Muscle layer of colon (tissue), 2 donors: Measurements from ENCODE around the gene GNAT3.

ENCODE experiments used
- H3K27ac ChIP-seq: one replicate; pipeline ENCODE4 v1.7.0; 2013; ENCODE audit warnings: low read depth, mild to moderate bottlenecking, low read length, moderate library complexity
- H3K27me3 ChIP-seq, 2 donors: one replicate each; pipeline ENCODE4 v1.7.0; 2013; ENCODE audit warnings: low read length in 2 of 2, mild to moderate bottlenecking in 2 of 2; ENCODE audit not compliant: insufficient read depth in 2 of 2, control insufficient read depth in 1 of 2
- H3K36me3 ChIP-seq: one replicate; pipeline ENCODE4 v1.7.0; 2013; ENCODE audit warnings: mild to moderate bottlenecking, low read length; ENCODE audit not compliant: insufficient read depth
- H3K4me1 ChIP-seq: one replicate; pipeline ENCODE4 v1.7.0; 2013; ENCODE audit warnings: mild to moderate bottlenecking, low read length; ENCODE audit not compliant: insufficient read depth
- H3K4me3 ChIP-seq, 2 donors: one replicate each; pipeline ENCODE4 v1.7.0; 2013; ENCODE audit warnings: low read length in 2 of 2, low read depth in 1 of 2, mild to moderate bottlenecking in 1 of 2, moderate library complexity in 1 of 2
- H3K9ac ChIP-seq: one replicate; pipeline ENCODE4 v1.7.0; 2013; ENCODE audit warnings: low read length
- H3K9me3 ChIP-seq: one replicate; pipeline ENCODE4 v1.7.0; 2013; ENCODE audit warnings: mild to moderate bottlenecking, low read length
- donor health status: abdominal sarcoma.
- donor health status: Adenocarcinoma of cecum.

GNAT3 gene

GRCh38 chr7:80511964-80512363 lies at the start of gene GNAT3:
Gene GNAT3, minus strand, starts transcription at chr7:80512064. Its CDS starts 138 bp downstream, at chr7:80511926.
- H3K27me3 ChIP-seq: no peaks in the 10 kb centered on the region
- no peaks in the 10 kb centered on the region for H3K36me3 ChIP-seq
- no peak within 1 kb of the TSS for H3K27ac ChIP-seq
- no peak within 1 kb of the TSS for H3K9ac ChIP-seq
- no peaks in the 10 kb centered on the region for H3K9me3 ChIP-seq
- no peaks in the 10 kb centered on the region for H3K4me1 ChIP-seq
- H3K4me3 ChIP-seq: no peak within 1 kb of the TSS

- Histone ChIP-seq H3K4me3 (no peak overlapping the region), H3K27me3 (no peaks in the 10 kb centered on the region), H3K4me1 (no peaks in the 10 kb centered on the region), H3K9ac (no peak overlapping the region), H3K36me3 (no peaks in the 10 kb centered on the region), H3K27ac (no peak overlapping the region), H3K9me3 (no peaks in the 10 kb centered on the region)
Observed at GRCh38 chr7:80558116-80558515, 46.3 kb upstream of the GNAT3 start.

GRCh38 chr7:80552031-80552694 lies 40.3 kb upstream of the GNAT3 start:
- no peak overlapping the region for H3K27ac ChIP-seq
- no peaks in the 10 kb centered on the region for H3K36me3 ChIP-seq

GRCh38 chr7:80550005-80550404 lies 38.1 kb upstream of the GNAT3 start:
- no peaks in the 10 kb centered on the region for H3K9me3 ChIP-seq
- H3K4me1 ChIP-seq: no peaks in the 10 kb centered on the region
- no peak overlapping the region for H3K27ac ChIP-seq
- no peaks in the 10 kb centered on the region for H3K27me3 ChIP-seq
- H3K9ac ChIP-seq: no peak overlapping the region
- H3K4me3 ChIP-seq: no peak overlapping the region
- H3K36me3 ChIP-seq: no peaks in the 10 kb centered on the region

More at GRCh38 chr7:80552031-80552694, 40.3 kb upstream of the GNAT3 start:
- no peak overlapping the region for H3K4me3 ChIP-seq
- no peak overlapping the region for H3K9ac ChIP-seq
- H3K27me3 ChIP-seq: no peaks in the 10 kb centered on the region
- no peaks in the 10 kb centered on the region for H3K4me1 ChIP-seq
- H3K9me3 ChIP-seq: no peaks in the 10 kb centered on the region

- no peak overlapping the region for H3K9ac ChIP-seq
- H3K27ac ChIP-seq: no peak overlapping the region
- H3K4me1 ChIP-seq: no peaks in the 10 kb centered on the region
- no peaks in the 10 kb centered on the region for H3K36me3 ChIP-seq
- H3K27me3 ChIP-seq: no peaks in the 10 kb centered on the region
- no peaks in the 10 kb centered on the region for H3K9me3 ChIP-seq
- H3K4me3 ChIP-seq: no peak overlapping the region
Observed at GRCh38 chr7:80548840-80549530, 37.1 kb upstream of the GNAT3 start.

GRCh38 chr7:80542398-80542797 lies 30.5 kb upstream of the GNAT3 start:
- Histone ChIP-seq H3K36me3 (no peaks in the 10 kb centered on the region), H3K4me3 (no peak overlapping the region), H3K9me3 (no peaks in the 10 kb centered on the region), H3K4me1 (no peaks in the 10 kb centered on the region), H3K27me3 (no peaks in the 10 kb centered on the region), H3K9ac (no peak overlapping the region), H3K27ac (no peak overlapping the region)

- H3K9me3 ChIP-seq: no peaks in the 10 kb centered on the region
- H3K4me1 ChIP-seq: no peaks in the 10 kb centered on the region
- no peaks in the 10 kb centered on the region for H3K36me3 ChIP-seq
- no peaks in the 10 kb centered on the region for H3K27me3 ChIP-seq
- H3K9ac ChIP-seq: no peak overlapping the region
- no peak overlapping the region for H3K27ac ChIP-seq
- no peak overlapping the region for H3K4me3 ChIP-seq
Observed at GRCh38 chr7:80540836-80541235, 29.0 kb upstream of the GNAT3 start.

GRCh38 chr7:80537091-80537490 lies 25.2 kb upstream of the GNAT3 start:
- Histone ChIP-seq H3K4me3 (no peak overlapping the region), H3K9me3 (no peaks in the 10 kb centered on the region), H3K4me1 (no peaks in the 10 kb centered on the region), H3K9ac (no peak overlapping the region), H3K36me3 (no peaks in the 10 kb centered on the region), H3K27ac (no peak overlapping the region), H3K27me3 (no peaks in the 10 kb centered on the region)

GRCh38 chr7:80536426-80536825 lies 24.6 kb upstream of the GNAT3 start:
- no peaks in the 10 kb centered on the region for H3K4me1 ChIP-seq
- no peak overlapping the region for H3K4me3 ChIP-seq
- H3K9ac ChIP-seq: no peak overlapping the region
- H3K27me3 ChIP-seq: no peaks in the 10 kb centered on the region
- H3K9me3 ChIP-seq: no peaks in the 10 kb centered on the region
- H3K27ac ChIP-seq: no peak overlapping the region
- no peaks in the 10 kb centered on the region for H3K36me3 ChIP-seq

- Histone ChIP-seq H3K4me3 (no peak overlapping the region), H3K27me3 (no peaks in the 10 kb centered on the region), H3K27ac (no peak overlapping the region), H3K9ac (no peak overlapping the region), H3K4me1 (no peaks in the 10 kb centered on the region), H3K36me3 (no peaks in the 10 kb centered on the region), H3K9me3 (no peaks in the 10 kb centered on the region)
Observed at GRCh38 chr7:80533287-80533686, 21.4 kb upstream of the GNAT3 start.

- no peak overlapping the region for H3K9ac ChIP-seq
- H3K9me3 ChIP-seq: no peaks in the 10 kb centered on the region
- H3K27ac ChIP-seq: no peak overlapping the region
- H3K27me3 ChIP-seq: no peaks in the 10 kb centered on the region
- no peak overlapping the region for H3K4me3 ChIP-seq
- no peaks in the 10 kb centered on the region for H3K4me1 ChIP-seq
- no peaks in the 10 kb centered on the region for H3K36me3 ChIP-seq
Observed at GRCh38 chr7:80532153-80532552, 20.3 kb upstream of the GNAT3 start.

- H3K27ac ChIP-seq: no peak overlapping the region
Observed at GRCh38 chr7:80530136-80530535, 18.3 kb upstream of the GNAT3 start.

More at GRCh38 chr7:80530136-80530535, 18.3 kb upstream of the GNAT3 start:
- Histone ChIP-seq H3K4me1 (no peaks in the 10 kb centered on the region), H3K27me3 (no peaks in the 10 kb centered on the region), H3K9me3 (no peaks in the 10 kb centered on the region), H3K4me3 (no peak overlapping the region), H3K9ac (no peak overlapping the region), H3K36me3 (no peaks in the 10 kb centered on the region)
